ENCODE data around the gene GLB1L2.
"Not testable (repeated sequence)": the region's sequence is repeated elsewhere in the genome, so short reads cannot be mapped to it uniquely, and the experiment has no call there.

The GLB1L2 gene

DNA sequence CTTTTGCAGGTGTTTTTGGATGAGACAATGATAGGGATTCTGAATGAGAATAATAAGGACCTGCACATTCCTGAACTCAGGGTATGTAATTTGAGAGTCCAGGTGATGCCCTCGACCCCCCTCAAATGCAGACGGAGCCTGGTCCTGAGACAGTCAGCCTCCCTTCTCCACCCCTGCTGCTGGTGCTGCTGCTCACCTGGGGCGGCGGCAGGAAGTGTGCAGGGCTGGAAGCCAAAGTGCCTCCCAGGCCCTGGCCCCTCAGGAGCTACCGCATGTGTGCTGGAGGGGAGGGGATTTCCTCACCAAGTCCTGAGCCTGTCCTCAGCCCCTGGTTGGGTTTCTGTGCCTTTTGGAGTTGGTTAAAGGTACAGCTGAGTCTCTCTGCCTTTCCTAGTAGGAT, 19.0 kb upstream of the GLB1L2 start:
- DNase-seq (ENCODE audit: low read depth) = no peak
- H3K4me3 ChIP-seq (ENCODE audit: low read length) = no peak overlapping the region
- TF ChIP-seq, protein P1, sequence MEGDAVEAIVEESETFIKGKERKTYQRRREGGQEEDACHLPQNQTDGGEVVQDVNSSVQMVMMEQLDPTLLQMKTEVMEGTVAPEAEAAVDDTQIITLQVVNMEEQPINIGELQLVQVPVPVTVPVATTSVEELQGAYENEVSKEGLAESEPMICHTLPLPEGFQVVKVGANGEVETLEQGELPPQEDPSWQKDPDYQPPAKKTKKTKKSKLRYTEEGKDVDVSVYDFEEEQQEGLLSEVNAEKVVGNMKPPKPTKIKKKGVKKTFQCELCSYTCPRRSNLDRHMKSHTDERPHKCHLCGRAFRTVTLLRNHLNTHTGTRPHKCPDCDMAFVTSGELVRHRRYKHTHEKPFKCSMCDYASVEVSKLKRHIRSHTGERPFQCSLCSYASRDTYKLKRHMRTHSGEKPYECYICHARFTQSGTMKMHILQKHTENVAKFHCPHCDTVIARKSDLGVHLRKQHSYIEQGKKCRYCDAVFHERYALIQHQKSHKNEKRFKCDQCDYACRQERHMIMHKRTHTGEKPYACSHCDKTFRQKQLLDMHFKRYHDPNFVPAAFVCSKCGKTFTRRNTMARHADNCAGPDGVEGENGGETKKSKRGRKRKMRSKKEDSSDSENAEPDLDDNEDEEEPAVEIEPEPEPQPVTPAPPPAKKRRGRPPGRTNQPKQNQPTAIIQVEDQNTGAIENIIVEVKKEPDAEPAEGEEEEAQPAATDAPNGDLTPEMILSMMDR (conservative IDR thresholded peaks at IDR 0.05; ENCODE audit: low read length) = no peak

DNA sequence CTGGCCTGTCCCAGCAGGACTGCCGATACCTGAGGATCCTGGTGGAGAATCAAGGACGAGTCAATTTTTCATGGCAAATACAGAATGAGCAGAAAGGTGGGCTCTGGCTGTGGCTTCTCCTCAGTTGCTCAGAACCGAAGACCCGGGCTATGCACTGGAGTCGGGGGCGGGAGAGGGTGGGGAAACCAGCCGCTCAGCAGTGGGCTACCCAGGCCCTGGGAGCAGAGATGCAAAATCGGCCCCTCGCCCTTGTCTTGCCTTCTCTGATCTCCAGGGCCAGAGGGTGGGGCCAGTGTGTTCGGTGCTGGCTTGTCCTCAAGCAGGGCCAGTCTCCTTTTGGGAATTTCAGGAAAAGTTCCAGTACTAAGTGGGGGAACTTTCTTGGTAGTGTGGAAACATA, 18.4 kb upstream of the GLB1L2 start:
- no peak overlapping the region for H3K4me3 ChIP-seq (ENCODE audit: low read length)
- DNase-seq (ENCODE audit: low read depth) = no peak
- TF ChIP-seq, protein P1 (conservative IDR thresholded peaks at IDR 0.05; ENCODE audit: low read length) = no peak

DNA sequence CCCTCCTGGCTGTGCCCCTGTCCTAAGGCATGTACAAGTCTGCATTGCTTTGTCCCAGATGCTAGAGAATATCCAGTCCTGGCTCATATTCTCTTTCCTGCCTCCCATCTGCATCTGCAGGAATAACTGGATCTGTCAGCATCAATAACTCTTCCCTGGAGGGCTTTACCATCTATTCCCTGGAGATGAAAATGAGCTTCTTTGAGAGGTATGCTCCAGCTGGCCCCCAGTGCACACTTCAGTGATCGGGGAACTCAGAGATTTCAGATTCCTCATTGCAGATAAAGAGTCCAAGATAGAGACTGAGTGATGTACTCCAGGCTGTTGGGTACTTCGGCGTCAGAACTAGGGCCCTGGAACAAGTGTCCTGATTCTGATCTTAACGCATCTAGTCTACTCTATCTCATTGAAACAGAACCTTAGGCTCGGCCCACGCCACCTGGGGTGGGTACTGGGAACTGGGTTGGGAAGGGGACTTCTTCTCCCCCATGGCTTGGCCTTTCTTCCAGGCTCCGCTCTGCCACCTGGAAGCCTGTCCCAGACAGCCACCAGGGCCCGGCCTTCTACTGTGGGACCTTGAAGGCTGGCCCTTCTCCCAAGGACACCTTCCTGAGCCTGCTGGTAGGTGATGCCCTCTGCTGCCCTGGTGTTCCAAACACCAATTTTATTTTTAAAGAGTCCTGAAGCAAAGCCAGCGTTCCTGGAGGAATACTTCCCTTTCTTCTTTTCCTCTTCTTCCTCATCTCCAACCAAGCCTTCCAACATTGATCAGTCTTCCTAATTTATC, 17.8 kb upstream of the GLB1L2 start:
- TF ChIP-seq, protein P1 (conservative IDR thresholded peaks at IDR 0.05; ENCODE audit: low read length) = no peak
- no peak overlapping the region for H3K4me3 ChIP-seq (ENCODE audit: low read length)
- no peak for DNase-seq (ENCODE audit: low read depth)

DNA sequence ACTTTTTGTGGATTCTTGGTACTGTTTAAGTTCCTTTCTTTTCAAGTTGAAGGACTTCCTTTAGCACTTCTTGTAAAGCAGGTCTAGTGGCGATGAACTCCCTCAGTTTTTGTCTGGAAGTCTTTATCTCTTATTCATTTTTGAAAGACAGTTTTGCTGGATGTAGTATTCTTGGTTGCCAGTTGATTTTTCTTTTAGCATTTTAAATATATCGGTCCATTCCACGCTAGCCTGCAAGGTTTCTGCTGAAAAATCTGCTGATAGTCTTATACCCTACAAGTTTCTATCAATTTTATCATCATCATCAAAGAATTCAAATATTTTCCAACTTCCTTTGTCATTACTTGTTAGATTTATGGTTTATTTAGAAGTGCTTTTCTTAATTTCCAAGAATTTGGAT, 14.7 kb upstream of the GLB1L2 start:
- TF ChIP-seq, protein P1 (conservative IDR thresholded peaks at IDR 0.05; ENCODE audit: low read length) = no peak
- no peak for DNase-seq (ENCODE audit: low read depth)
- no peak overlapping the region for H3K4me3 ChIP-seq (ENCODE audit: low read length)

DNA sequence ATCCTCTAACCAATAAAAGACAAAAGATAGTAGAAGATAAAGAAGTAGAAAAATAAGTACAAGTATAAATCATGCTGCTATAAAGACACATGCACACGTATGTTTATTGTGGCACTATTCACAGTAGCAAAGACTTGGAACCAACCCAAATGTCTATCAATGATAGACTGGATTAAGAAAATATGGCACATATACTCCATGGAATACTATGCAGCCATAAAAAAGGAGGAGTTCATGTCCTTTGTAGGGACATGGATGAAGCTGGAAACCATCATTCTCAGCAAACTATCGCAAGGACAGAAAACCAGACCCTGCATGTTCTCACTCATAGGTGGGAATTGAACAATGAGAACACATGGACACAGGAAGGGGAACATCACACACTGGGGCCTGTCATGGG, 10.4 kb upstream of the GLB1L2 start:
- DNase-seq (ENCODE audit: low read depth); H3K4me3 ChIP-seq (ENCODE audit: low read length): not testable (repeated sequence)

DNA sequence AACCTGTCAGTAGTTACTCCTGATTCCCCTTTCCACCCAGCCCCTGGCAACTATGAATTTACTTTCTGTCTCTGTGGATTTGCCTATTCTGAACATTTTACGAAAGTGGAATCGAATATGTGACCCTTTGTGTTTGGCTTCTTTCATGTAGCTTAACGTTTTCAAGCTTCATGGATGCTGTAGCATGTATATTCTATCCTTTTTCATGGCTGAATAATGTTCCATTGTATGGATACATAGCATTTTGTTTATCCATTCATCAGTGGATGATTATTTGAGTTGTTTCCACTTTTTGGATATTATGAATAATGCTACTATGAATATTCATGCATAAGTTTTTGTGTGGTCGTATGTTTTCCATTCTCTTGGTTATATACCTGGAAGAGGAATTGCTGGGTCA, 9.2 kb upstream of the GLB1L2 start:
- no peak for DNase-seq (ENCODE audit: low read depth)

DNA sequence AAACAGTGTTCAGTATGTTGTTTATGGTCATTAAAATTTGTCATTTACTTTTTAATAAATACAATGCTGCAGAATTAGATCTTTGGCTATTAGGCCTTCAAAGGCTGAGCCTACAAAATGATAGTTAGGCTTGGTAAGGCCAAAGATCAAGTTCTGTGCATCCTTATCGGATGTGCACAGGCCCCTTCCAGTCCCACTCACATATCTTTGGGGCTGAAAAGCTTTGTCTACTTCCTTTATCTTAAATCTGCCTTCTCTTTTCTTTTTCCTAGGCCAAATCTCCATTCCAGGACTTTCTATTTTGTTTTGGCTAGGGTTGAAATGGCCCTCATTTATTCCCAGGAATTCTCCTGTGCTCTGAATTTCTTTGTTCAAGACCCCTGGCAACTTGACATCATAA, 3.4 kb upstream of the GLB1L2 start:
- no peak overlapping the region for H3K4me3 ChIP-seq (ENCODE audit: low read length)
- DNase-seq (ENCODE audit: low read depth) = no peak
- TF ChIP-seq, protein P1 (conservative IDR thresholded peaks at IDR 0.05; ENCODE audit: low read length) = no peak

More for the DNA sequence above, 9.2 kb upstream of the GLB1L2 start:
- H3K4me3 ChIP-seq (ENCODE audit: low read length) = no peak overlapping the region
- TF ChIP-seq, protein P1 (conservative IDR thresholded peaks at IDR 0.05; ENCODE audit: low read length) = no peak

Data from AG10803 (cell line).